Endothelial cell of umbilical vein (primary cell): ENCODE data around the gene P2RX3. TPM values are rescaled to one million over a fixed set of nuclear protein-coding genes. Genes with fewer than 3 reads are reported as not detected.

Experiments used
- BruUV-seq: library from RNA; stranded (reverse); fragments of 400-500 nt; replicated peaks from 2 replicates; lab custom pipeline; 2021; lab: Mats Ljungman, UMichigan
- CTCF ChIA-PET: fragments of 300-600, 350-600 bp; sonication (Branson Sonifier 250); formaldehyde crosslinking; loops from one replicate; lab custom pipeline; 2021; ENCODE audit warnings: antibody characterized with exemption, inconsistent platforms; lab: Charles Lee
- POLR2A ChIA-PET: fragments of 300-600, 350-600 bp; sonication (Branson Sonifier 250); formaldehyde crosslinking; loops from one replicate; lab custom pipeline; 2021; ENCODE audit warnings: antibody characterized with exemption, inconsistent platforms; lab: Charles Lee
- DNase-seq: peaks from one replicate; pipeline ENCODE4 v3.0.0-alpha.2; 2011; ENCODE audit warnings: low read depth, low spot score
- FAIRE-seq: peaks from 2 replicates; lab custom pipeline; 2011; peaks lifted over from hg19 to GRCh38; lab: Jason Lieb, UNC
- H2AFZ ChIP-seq: 2 replicates; pipeline ENCODE4 v1.6.0; 2012; ENCODE audit warnings: low read depth, low read length, control low read depth, inconsistent platforms
- H3K27ac ChIP-seq: 2 replicates; pipeline ENCODE4 v1.5.1; 2011; ENCODE audit warnings: low read depth, mild to moderate bottlenecking, control low read depth, low read length, moderate library complexity; ENCODE audit not compliant: insufficient read depth
- H3K27me3 ChIP-seq, 2 experiments: 2 replicates each; pipeline versions ENCODE4 v1.6.0 to v1.6.1; 2011; ENCODE audit warnings: low read length in 2 of 2, mixed read lengths in 1 of 2; ENCODE audit not compliant: control insufficient read depth in 2 of 2, insufficient read depth in 2 of 2
- H3K36me3 ChIP-seq, 2 experiments: 2 replicates in 1 of 2; 3 replicates in 1 of 2; pipeline ENCODE4 v1.5.1; 2011; ENCODE audit warnings: low read length in 2 of 2, mild to moderate bottlenecking in 1 of 2, moderate library complexity in 1 of 2; ENCODE audit not compliant: control insufficient read depth in 2 of 2, insufficient read depth in 2 of 2; ENCODE audit errors: extremely low read depth in 1 of 2
- H3K4me1 ChIP-seq: 3 replicates; pipeline ENCODE4 v1.5.1; 2011; ENCODE audit warnings: mild to moderate bottlenecking, low read length; ENCODE audit not compliant: control insufficient read depth, insufficient read depth; ENCODE audit errors: extremely low read depth
- H3K4me2 ChIP-seq: 2 replicates; pipeline ENCODE4 v1.6.1; 2011; ENCODE audit warnings: low read length, control low read depth, mixed read lengths; ENCODE audit not compliant: insufficient read depth
- H3K4me3 ChIP-seq, 3 experiments: fragments of 200-600 bp in 1 of 3; sonication (generic), shearing (Covaris generic) in 1 of 3; replicated peaks in 1 of 3; 2 replicates each; pipeline ENCODE4 v1.5.1; 2011 to 2016; ENCODE audit warnings: control low read depth in 3 of 3, low read length in 3 of 3, mild to moderate bottlenecking in 2 of 3, inconsistent platforms in 1 of 3, low read depth in 1 of 3, moderate library complexity in 1 of 3; ENCODE audit not compliant: insufficient read depth in 1 of 3
- H3K79me2 ChIP-seq: 2 replicates; pipeline ENCODE4 v1.6.0; 2012; ENCODE audit warnings: low read length, inconsistent platforms; ENCODE audit not compliant: control insufficient read depth, insufficient read depth
- H3K9ac ChIP-seq: replicated peaks from 2 replicates; pipeline ENCODE3; 2011; ENCODE audit warnings: low read length, control low read depth; ENCODE audit not compliant: insufficient read depth; ENCODE audit errors: extremely low read depth
- H3K9me1 ChIP-seq: replicated peaks from 3 replicates; pipeline ENCODE4 v1.6.0; 2011; ENCODE audit warnings: mild to moderate bottlenecking, low read length; ENCODE audit not compliant: control insufficient read depth, insufficient read depth; ENCODE audit errors: extremely low read depth
- H3K9me3 ChIP-seq: replicated peaks from 2 replicates; pipeline ENCODE4 v1.5.1; 2012; ENCODE audit warnings: low read length, inconsistent platforms; ENCODE audit not compliant: control insufficient read depth, insufficient read depth
- H4K20me1 ChIP-seq: replicated peaks from 2 replicates; pipeline ENCODE3; 2011; ENCODE audit warnings: mild to moderate bottlenecking, low read length; ENCODE audit not compliant: control insufficient read depth, insufficient read depth; ENCODE audit errors: extremely low read depth
- CTCF ChIP-seq, 2 donors: IDR thresholded peaks; 1 replicate in 1 of 2; 2 replicates in 1 of 2; pipeline ENCODE4 v1.5.1; 2011; ENCODE audit warnings: low read length in 2 of 2, mild to moderate bottlenecking in 2 of 2, moderate library complexity in 2 of 2, control low read depth in 1 of 2, inconsistent platforms in 1 of 2, low read depth in 1 of 2; ENCODE audit not compliant: insufficient read depth in 1 of 2; ENCODE audit errors: extremely low read depth in 1 of 2
- EZH2 ChIP-seq: IDR thresholded peaks from 2 replicates; pipeline ENCODE4 v1.6.1; 2012; ENCODE audit warnings: borderline replicate concordance, low read depth, mild to moderate bottlenecking, moderate library complexity, low read length, inconsistent platforms; ENCODE audit not compliant: severe bottlenecking
- FOS ChIP-seq: IDR thresholded peaks from 2 replicates; pipeline ENCODE4 v1.6.1; 2011; ENCODE audit warnings: mild to moderate bottlenecking, low read length, moderate library complexity, borderline replicate concordance; ENCODE audit not compliant: insufficient read depth
- GATA2 ChIP-seq: IDR thresholded peaks from 2 replicates; pipeline ENCODE4 v1.7.0; 2011; ENCODE audit warnings: low read depth, mild to moderate bottlenecking, moderate library complexity, mixed read lengths, low read length; ENCODE audit not compliant: insufficient read length, insufficient read depth
- JUN ChIP-seq: IDR thresholded peaks from 2 replicates; pipeline ENCODE4 v1.6.1; 2011; ENCODE audit warnings: borderline replicate concordance, low read depth; ENCODE audit not compliant: insufficient read length, insufficient read depth
- MAX ChIP-seq: IDR thresholded peaks from 2 replicates; pipeline ENCODE4 v1.6.1; 2011; ENCODE audit not compliant: insufficient read depth, insufficient read length
- MYC ChIP-seq: IDR thresholded peaks from one replicate; pipeline ENCODE4 v1.6.1; 2011; ENCODE audit warnings: mild to moderate bottlenecking, low read depth, low read length
- POLR2A ChIP-seq: IDR thresholded peaks from 2 replicates; pipeline ENCODE4 v1.6.1; 2012; ENCODE audit warnings: low read depth, mild to moderate bottlenecking, control low read depth, low read length
- POLR2AphosphoS5 ChIP-seq: IDR thresholded peaks from 2 replicates; pipeline ENCODE4 v1.6.1; 2012; ENCODE audit warnings: low read depth, mild to moderate bottlenecking, control low read depth, low read length, moderate library complexity; ENCODE audit not compliant: insufficient read depth
- dilution Hi-C: fragments of 300-500 bp; cut with MboI; formaldehyde crosslinking; loops from one replicate; pipeline ENCODE4 v1.15.0; 2019; ENCODE audit warnings: low sequenced_read_pairs; ENCODE audit not compliant: extremely low pct_ligation_motif_present
- intact Hi-C: fragments of 100-400 bp; cut with micrococcal nuclease; formaldehyde crosslinking; loops from one replicate; pipeline ENCODE4 v1.10.0; 2022
- polyA plus RNA-seq, 4 experiments: library from polyadenylated mRNA; depleted of rRNA in 3 of 4; stranded (reverse) in 3 of 4; unstranded in 1 of 4; fragments of >200 nt; gene quantifications; 2 replicates each; pipeline versions ENCODE4 v1.2.1 to v1.2.3, GENCODE V29; 2011 to 2012; ENCODE audit warnings: missing spikeins in 1 of 4
- total RNA-seq: library from RNA; stranded (reverse); gene quantifications from 2 replicates; pipeline ENCODE4 v1.2.3, GENCODE V29; 2021

Gene P2RX3
- total and polyA plus RNA-seq, 2 donors (not counting 3 experiments of a cell fraction or from before 2014, with no cell fraction given) = not detected

- intact Hi-C loops = no loop called here
- FAIRE-seq = no peak
- H3K27ac ChIP-seq = no peak overlapping the region
- TF ChIP-seq CTCF (IDR thresholded peaks at IDR 0.05; ENCODE audit: extremely low read depth in 1 of 2, insufficient read depth in 1 of 2, low read depth in 1 of 2, low read length in 2 of 2) (no peak), JUN (no peak), EZH2 (no peak), POLR2A (no peak), MAX (no peak), GATA2 (no peak), MYC (no peak), POLR2AphosphoS5 (no peak), FOS (no peak)
- no peak overlapping the region for H2AFZ ChIP-seq
- H3K27me3 ChIP-seq = no peaks in the 10 kb centered on the region
- no peak for DNase-seq
- no peak overlapping the region for H3K4me2 ChIP-seq
- no peak overlapping the region for H3K9ac ChIP-seq
- no peaks in the 10 kb centered on the region for H3K4me1 ChIP-seq
- POLR2A ChIA-PET = no interaction called here
- CTCF ChIA-PET = no interaction called here
- H4K20me1 ChIP-seq = no peaks in the 10 kb centered on the region
- dilution Hi-C loops = no loop called here
- no TSS peak for BruUV-seq
- H3K9me3 ChIP-seq = no peaks in the 10 kb centered on the region
- no peaks in the 10 kb centered on the region for H3K36me3 ChIP-seq
- H3K9me1 ChIP-seq = no peaks in the 10 kb centered on the region
- no peak overlapping the region for H3K4me3 ChIP-seq
- H3K79me2 ChIP-seq = no peaks in the 10 kb centered on the region
Observed at GRCh38 chr11:57374966-57375365, 36.8 kb downstream of the P2RX3 start.
